ENCODE results near the gene KRTAP10-10. TPM values are rescaled to one million over a fixed set of nuclear protein-coding genes. Genes with fewer than 3 reads are reported as not detected.
"Not testable (repeated sequence)": the region's sequence is repeated elsewhere in the genome, so short reads cannot be mapped to it uniquely, and the experiment has no call there.

Gene KRTAP10-10
- total and polyA plus RNA-seq, 3 donors from 2014 or later = not detected

DNA sequence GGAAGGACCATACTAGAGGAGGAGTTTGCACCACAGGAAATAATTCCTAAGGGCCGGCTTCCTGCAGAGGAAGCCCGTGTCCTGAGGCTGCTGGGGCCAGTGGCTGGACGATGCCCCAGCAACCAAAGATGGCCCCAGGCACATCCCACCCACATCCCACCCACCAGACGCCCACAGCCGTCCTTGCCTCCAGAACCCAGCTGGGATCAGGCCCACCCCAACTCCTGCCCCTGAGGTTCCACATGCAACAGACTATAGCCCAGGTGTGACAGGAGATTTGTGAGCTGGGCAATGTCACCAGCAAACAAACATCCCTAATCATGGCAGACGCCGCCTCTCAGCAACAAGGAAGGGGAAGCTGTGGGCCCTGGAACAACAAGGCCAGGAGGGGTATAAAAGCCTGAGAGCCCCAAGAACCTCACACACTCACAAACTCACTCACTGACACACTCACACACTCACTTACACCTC, 10.4 kb upstream of the KRTAP10-10 start, which contains the start of gene KRTAP10-9:
KRTAP10-9 (plus strand) TSS at position 421 of the 471 bp plus-strand sequence. CDS start 79 bp downstream, outside the sequence.
- Histone ChIP-seq H3K9me3 (no peaks in the 10 kb centered on the region), H3K27me3 (no peaks in the 10 kb centered on the region), H3K36me3 (ENCODE audit: low read depth, missing control alignments) (no peaks in the 10 kb centered on the region), H3K27ac (no peak within 1 kb of the TSS), H3K4me3 (no peak within 1 kb of the TSS), H3K4me1 (no peaks in the 10 kb centered on the region)
- intact Hi-C loops (cut with DNase I; ENCODE audit: low total_unique reads) = no loop called here
- WGBS, 2 donors = 44 to 68% methylated on average over 2 to 7 of the region's 7 CpGs
- TF ChIP-seq POLR2A (IDR thresholded peaks at IDR 0.05) = no peak
- TF ChIP-seq, protein P1, sequence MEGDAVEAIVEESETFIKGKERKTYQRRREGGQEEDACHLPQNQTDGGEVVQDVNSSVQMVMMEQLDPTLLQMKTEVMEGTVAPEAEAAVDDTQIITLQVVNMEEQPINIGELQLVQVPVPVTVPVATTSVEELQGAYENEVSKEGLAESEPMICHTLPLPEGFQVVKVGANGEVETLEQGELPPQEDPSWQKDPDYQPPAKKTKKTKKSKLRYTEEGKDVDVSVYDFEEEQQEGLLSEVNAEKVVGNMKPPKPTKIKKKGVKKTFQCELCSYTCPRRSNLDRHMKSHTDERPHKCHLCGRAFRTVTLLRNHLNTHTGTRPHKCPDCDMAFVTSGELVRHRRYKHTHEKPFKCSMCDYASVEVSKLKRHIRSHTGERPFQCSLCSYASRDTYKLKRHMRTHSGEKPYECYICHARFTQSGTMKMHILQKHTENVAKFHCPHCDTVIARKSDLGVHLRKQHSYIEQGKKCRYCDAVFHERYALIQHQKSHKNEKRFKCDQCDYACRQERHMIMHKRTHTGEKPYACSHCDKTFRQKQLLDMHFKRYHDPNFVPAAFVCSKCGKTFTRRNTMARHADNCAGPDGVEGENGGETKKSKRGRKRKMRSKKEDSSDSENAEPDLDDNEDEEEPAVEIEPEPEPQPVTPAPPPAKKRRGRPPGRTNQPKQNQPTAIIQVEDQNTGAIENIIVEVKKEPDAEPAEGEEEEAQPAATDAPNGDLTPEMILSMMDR (IDR thresholded peaks at IDR 0.05) = no peak
- DNase-seq = peak; percentile 2

DNA sequence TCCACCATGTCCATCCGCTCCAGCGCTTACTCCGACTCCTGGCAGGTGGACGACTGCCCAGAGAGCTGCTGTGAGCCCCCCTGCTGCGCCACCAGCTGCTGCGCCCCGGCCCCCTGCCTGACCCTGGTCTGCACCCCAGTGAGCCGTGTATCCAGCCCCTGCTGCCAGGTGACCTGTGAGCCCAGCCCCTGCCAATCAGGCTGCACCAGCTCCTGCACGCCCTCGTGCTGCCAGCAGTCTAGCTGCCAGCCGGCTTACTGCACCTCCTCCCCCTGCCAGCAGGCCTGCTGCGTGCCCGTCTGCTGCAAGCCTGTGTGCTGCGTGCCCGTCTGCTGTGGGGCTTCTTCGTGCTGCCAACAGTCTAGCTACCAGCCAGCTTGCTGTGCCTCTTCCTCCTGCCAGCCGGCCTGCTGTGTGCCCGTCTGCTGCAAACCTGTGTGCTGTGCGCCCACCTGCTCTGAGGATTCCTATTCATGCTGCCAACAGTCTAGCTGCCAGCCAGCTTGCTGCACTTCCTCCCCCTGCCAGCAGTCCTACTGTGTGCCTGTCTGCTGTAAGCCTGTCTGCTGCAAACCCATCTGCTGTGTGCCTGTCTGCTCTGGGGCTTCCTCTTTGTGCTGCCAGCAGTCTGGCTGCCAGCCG, 9.9 kb upstream of the KRTAP10-10 start:
- H3K4me1 ChIP-seq; intact Hi-C loops (cut with DNase I; ENCODE audit: low total_unique reads); H3K27ac ChIP-seq; H3K36me3 ChIP-seq (ENCODE audit: low read depth, missing control alignments); H3K4me3 ChIP-seq; H3K27me3 ChIP-seq; DNase-seq; H3K9me3 ChIP-seq: not testable (repeated sequence)
- WGBS, 2 donors = 84 to 88% methylated on average over 14 to 18 of the region's 20 CpGs

DNA sequence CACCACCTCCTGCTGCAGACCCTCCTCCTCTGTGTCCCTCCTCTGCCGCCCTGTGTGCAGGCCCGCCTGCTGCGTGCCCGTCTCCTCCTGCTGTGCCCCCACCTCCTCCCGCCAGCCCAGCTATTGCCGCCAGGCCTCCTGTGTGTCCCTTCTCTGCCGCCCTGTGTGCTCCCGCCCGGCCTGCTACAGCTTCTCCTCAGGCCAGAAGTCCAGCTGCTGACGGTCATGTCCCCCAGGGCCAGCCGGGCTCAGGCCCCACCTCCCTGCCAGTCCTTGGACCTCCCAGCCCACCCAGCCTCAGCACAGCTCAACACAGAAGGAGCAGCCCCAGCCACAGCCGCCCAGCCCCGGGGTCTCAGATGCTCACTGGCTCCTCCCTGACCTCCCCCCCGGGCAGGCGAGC, 9.3 kb upstream of the KRTAP10-10 start:
- H3K27me3 ChIP-seq; H3K9me3 ChIP-seq; H3K27ac ChIP-seq; DNase-seq; H3K4me3 ChIP-seq; intact Hi-C loops (cut with DNase I; ENCODE audit: low total_unique reads); H3K36me3 ChIP-seq (ENCODE audit: low read depth, missing control alignments); H3K4me1 ChIP-seq: not testable (repeated sequence)
- 48 to 52% methylated on average over 9 to 10 of the region's 15 CpGs for WGBS, 2 donors

DNA sequence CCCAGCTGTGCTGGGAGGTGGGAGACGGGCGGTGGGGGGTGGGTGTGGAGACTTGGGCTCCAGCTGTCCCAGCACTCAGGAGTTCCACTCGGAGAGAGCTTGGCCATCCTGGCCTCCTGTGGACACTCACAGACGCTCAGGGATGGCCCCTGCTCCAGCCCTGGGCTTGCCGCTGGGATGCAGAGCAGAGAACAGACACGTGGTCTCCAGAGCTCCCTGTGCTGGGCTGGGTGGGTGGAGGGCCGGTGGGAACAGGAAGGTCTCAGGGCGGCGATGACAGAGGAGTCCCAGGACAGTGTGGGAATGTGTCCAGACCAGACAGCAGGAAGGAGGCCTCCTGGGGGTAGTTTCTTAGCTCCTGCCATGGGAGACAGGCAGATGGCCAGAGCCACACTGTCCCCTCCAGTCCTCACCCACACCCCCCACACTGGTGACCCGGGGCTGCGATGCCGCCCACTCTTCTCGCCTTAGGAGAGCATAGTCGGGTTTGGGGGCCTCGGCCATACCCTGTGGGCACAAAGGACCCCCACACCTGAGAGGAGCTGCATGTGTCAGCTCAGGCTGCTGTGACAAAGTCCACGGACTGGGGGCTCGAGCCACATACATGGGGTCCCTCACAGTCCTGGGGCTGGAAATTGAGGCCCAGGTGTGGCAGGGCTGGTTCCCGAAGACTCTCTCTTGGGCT, 8.3 kb upstream of the KRTAP10-10 start:
- intact Hi-C loops (cut with DNase I; ENCODE audit: low total_unique reads) = no loop called here
- no peak overlapping the region for H3K27ac ChIP-seq
- H3K9me3 ChIP-seq = no peaks in the 10 kb centered on the region
- WGBS, 2 donors = 78 to 89% methylated on average over 10 to 16 of the region's 18 CpGs
- TF ChIP-seq POLR2A (IDR thresholded peaks at IDR 0.05) = no peak
- TF ChIP-seq, protein P1 (IDR thresholded peaks at IDR 0.05) = no peak
- H3K4me3 ChIP-seq = no peak overlapping the region
- no peaks in the 10 kb centered on the region for H3K27me3 ChIP-seq
- no peaks in the 10 kb centered on the region for H3K36me3 ChIP-seq (ENCODE audit: low read depth, missing control alignments)
- DNase-seq = no peak
- H3K4me1 ChIP-seq = no peaks in the 10 kb centered on the region

DNA sequence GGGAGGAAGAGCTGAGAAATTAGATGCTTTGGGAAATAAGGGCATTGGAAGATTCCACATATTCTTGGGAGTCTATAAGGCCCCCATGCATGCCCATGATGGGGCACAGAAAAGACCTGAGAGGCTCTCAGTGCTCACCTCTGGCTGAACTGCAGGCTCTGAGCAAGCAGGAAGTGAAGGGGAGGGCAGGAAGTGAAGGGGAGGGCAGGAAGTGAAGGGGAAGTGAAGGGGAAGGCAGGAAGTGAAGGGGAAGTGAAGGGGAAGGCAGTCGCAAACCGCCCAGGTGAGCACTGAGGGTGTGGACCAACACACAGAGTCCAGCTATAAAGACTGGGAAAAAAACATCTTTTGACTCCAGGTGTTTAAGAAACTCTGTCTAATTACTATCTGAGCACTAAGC, 6.7 kb upstream of the KRTAP10-10 start:
- Histone ChIP-seq H3K9me3 (no peaks in the 10 kb centered on the region), H3K4me1 (no peaks in the 10 kb centered on the region), H3K4me3 (no peak overlapping the region), H3K27ac (no peak overlapping the region), H3K36me3 (ENCODE audit: low read depth, missing control alignments) (no peaks in the 10 kb centered on the region), H3K27me3 (no peaks in the 10 kb centered on the region)
- intact Hi-C loops (cut with DNase I; ENCODE audit: low total_unique reads) = no loop called here
- no peak for TF ChIP-seq POLR2A (IDR thresholded peaks at IDR 0.05)
- TF ChIP-seq, protein P1 (IDR thresholded peaks at IDR 0.05) = no peak
- no peak for DNase-seq
- WGBS, 2 donors = 75 to 88% methylated on average over 2 of the region's 2 CpGs

Data from testis (tissue), 3 donors.